ENCODE data around the gene AKT2.

- no peak for TF ChIP-seq CEBPB (IDR thresholded peaks at IDR 0.05; ENCODE audit: low read depth)
- TF ChIP-seq YY1 (IDR thresholded peaks at IDR 0.05; ENCODE audit: extremely low read depth, insufficient replicate concordance, low read depth, low read length): no peak
- TF ChIP-seq ATF3 (IDR thresholded peaks at IDR 0.05): no peak
- no peak for TF ChIP-seq SRF (IDR thresholded peaks at IDR 0.05; ENCODE audit: low read depth)
- TF ChIP-seq SIN3A (IDR thresholded peaks at IDR 0.05; ENCODE audit: low read depth): no peak
- TF ChIP-seq CTCF (IDR thresholded peaks at IDR 0.05 in 2 of 3, conservative IDR thresholded peaks at IDR 0.05 in 1 of 3; ENCODE audit: borderline replicate concordance in 1 of 3, insufficient read depth in 1 of 3, low read depth in 2 of 3, low read length in 2 of 3): no peak
- no peak for TF ChIP-seq POLR2A (IDR thresholded peaks at IDR 0.05; ENCODE audit: borderline replicate concordance, extremely low read depth, insufficient read depth, insufficient read length)
- no peak for TF ChIP-seq REST (IDR thresholded peaks at IDR 0.05; ENCODE audit: low read depth)
- TF ChIP-seq SP1 (IDR thresholded peaks at IDR 0.05; ENCODE audit: low read depth): no peak
- TF ChIP-seq ZNF274 (IDR thresholded peaks at IDR 0.05; ENCODE audit: low read depth, low read length): no peak
Measured at GRCh38 chr19:40241809-40242384, 43.2 kb downstream of the AKT2 start.
